Left lung (tissue), 10 donors: ENCODE data around the gene ACTL6A. TPM values are rescaled to one million over a fixed set of nuclear protein-coding genes. Genes with fewer than 3 reads are reported as not detected.

Experiments
- ATAC-seq: fragments of 200-7000 bp; cut with Tn5 transposase; one replicate; pipeline ENCODE4 v1.9.1; 2020; ENCODE audit warnings: moderate library complexity
- DNase-seq, 4 donors: peaks; one replicate each; pipeline ENCODE4 v3.0.0-alpha.2; 2013 to 2020
- H3K27ac ChIP-seq, 2 donors: fragments of 200-600 bp; sonication (generic) in 1 of 2; one replicate each; pipeline versions ENCODE4 v1.5.0 to v1.8.0; 2020 to 2021
- H3K27me3 ChIP-seq, 2 donors: fragments of 200-600 bp; sonication (generic) in 1 of 2; one replicate each; pipeline versions ENCODE4 v1.5.0 to v1.8.0; 2020 to 2021
- H3K36me3 ChIP-seq, 2 donors: fragments of 200-600 bp; sonication (generic) in 1 of 2; one replicate each; pipeline versions ENCODE4 v1.5.0 to v1.8.0; 2020 to 2021
- H3K4me1 ChIP-seq, 2 donors: fragments of 200-600 bp; one replicate each; pipeline ENCODE4 v1.8.0; 2021
- H3K4me3 ChIP-seq, 2 donors: fragments of 200-600 bp; sonication (generic) in 1 of 2; one replicate each; pipeline versions ENCODE4 v1.5.0 to v1.8.0; 2020 to 2021; ENCODE audit warnings: mild to moderate bottlenecking in 1 of 2
- H3K9me3 ChIP-seq, 2 donors: fragments of 200-600 bp; sonication (generic) in 1 of 2; one replicate each; pipeline versions ENCODE4 v1.5.0 to v1.8.0; 2020 to 2021
- intact Hi-C, 2 donors: fragments of 100-400 bp; cut with DNase I; formaldehyde crosslinking; loops; one replicate each; pipeline versions ENCODE4 v1.11.2 to v1.14.2; 2022
- polyA plus RNA-seq, 6 donors: library from polyadenylated mRNA; unstranded; fragments of 120-200 nt; gene quantifications; one replicate each; pipeline ENCODE4 v1.2.1, GENCODE V29; 2013; ENCODE audit not compliant: insufficient read length in 6 of 6
- total RNA-seq, 2 donors: library from RNA; stranded (reverse); fragmentation: NEBNext Ultra II Directional; extraction: Animal tissue kit (Norgen Biotek cat#: 25700); gene quantifications; one replicate each; pipeline ENCODE4 v1.2.1, GENCODE V29; 2021
- TF ChIP-seq, protein P1 (sequence below), 2 donors: fragments of 200-600 bp; sonication (generic) in 1 of 2; IDR thresholded peaks; one replicate each; pipeline versions ENCODE4 v1.5.0 to v1.8.0; 2021; ENCODE audit warnings: antibody characterized with exemption in 2 of 2
- donor health status: DM: no; HTN: yes; CAD: no.
- donor health status: DM: no; HTN: no; CAD: no.

ACTL6A gene
- total and polyA plus RNA-seq, 8 donors: 33.6 to 116 (median 104) TPM

GRCh38 chr3:179526989-179527391 is 35.7 kb upstream of the ACTL6A start:
- Histone ChIP-seq H3K4me1 (peaks cover 9 to 13% of the 10 kb centered on the region in 2 donors), H3K9me3 (no peaks in the 10 kb centered on the region), H3K27me3 (no peaks in the 10 kb centered on the region), H3K27ac (peak overlapping the region; percentile 65 to 70), H3K36me3 (no peaks in the 10 kb centered on the region), H3K4me3 (no peak overlapping the region)
- TF ChIP-seq, protein P1, sequence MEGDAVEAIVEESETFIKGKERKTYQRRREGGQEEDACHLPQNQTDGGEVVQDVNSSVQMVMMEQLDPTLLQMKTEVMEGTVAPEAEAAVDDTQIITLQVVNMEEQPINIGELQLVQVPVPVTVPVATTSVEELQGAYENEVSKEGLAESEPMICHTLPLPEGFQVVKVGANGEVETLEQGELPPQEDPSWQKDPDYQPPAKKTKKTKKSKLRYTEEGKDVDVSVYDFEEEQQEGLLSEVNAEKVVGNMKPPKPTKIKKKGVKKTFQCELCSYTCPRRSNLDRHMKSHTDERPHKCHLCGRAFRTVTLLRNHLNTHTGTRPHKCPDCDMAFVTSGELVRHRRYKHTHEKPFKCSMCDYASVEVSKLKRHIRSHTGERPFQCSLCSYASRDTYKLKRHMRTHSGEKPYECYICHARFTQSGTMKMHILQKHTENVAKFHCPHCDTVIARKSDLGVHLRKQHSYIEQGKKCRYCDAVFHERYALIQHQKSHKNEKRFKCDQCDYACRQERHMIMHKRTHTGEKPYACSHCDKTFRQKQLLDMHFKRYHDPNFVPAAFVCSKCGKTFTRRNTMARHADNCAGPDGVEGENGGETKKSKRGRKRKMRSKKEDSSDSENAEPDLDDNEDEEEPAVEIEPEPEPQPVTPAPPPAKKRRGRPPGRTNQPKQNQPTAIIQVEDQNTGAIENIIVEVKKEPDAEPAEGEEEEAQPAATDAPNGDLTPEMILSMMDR (IDR thresholded peaks at IDR 0.05): no peak
- DNase-seq: peak in 3 of 4 donors; percentile 39 to 93 (median 88)
- ATAC-seq: peak; percentile 95
- intact Hi-C loops: no loop called here

GRCh38 chr3:179528772-179529171 is 34.0 kb upstream of the ACTL6A start:
- H3K27me3 ChIP-seq: no peaks in the 10 kb centered on the region
- intact Hi-C loops: no loop called here
- peaks cover 9 to 13% of the 10 kb centered on the region in 2 donors for H3K4me1 ChIP-seq
- DNase-seq: no peak
- no peaks in the 10 kb centered on the region for H3K9me3 ChIP-seq
- no peak overlapping the region for H3K27ac ChIP-seq
- TF ChIP-seq, protein P1 (IDR thresholded peaks at IDR 0.05): no peak
- H3K36me3 ChIP-seq: no peaks in the 10 kb centered on the region
- ATAC-seq: no peak
- no peak overlapping the region for H3K4me3 ChIP-seq

- no peaks in the 10 kb centered on the region for H3K9me3 ChIP-seq
- H3K4me1 ChIP-seq: peaks cover 9% of the 10 kb centered on the region in 2 donors
- H3K4me3 ChIP-seq: no peak overlapping the region
- no peak overlapping the region for H3K27ac ChIP-seq
- no peaks in the 10 kb centered on the region for H3K36me3 ChIP-seq
- intact Hi-C loops: no loop called here
- H3K27me3 ChIP-seq: no peaks in the 10 kb centered on the region
- ATAC-seq: no peak
- DNase-seq: no peak
- TF ChIP-seq, protein P1 (IDR thresholded peaks at IDR 0.05): no peak
Measured at GRCh38 chr3:179531576-179531975, 31.1 kb upstream of the ACTL6A start.

GRCh38 chr3:179533274-179533673 is 29.5 kb upstream of the ACTL6A start:
- TF ChIP-seq, protein P1 (IDR thresholded peaks at IDR 0.05): no peak
- Histone ChIP-seq H3K9me3 (no peaks in the 10 kb centered on the region), H3K4me1 (no peaks in the 10 kb centered on the region), H3K27me3 (no peaks in the 10 kb centered on the region), H3K36me3 (no peaks in the 10 kb centered on the region), H3K27ac (no peak overlapping the region), H3K4me3 (no peak overlapping the region)
- intact Hi-C loops: no loop called here
- ATAC-seq (no peak), DNase-seq (no peak)

- no peaks in the 10 kb centered on the region for H3K9me3 ChIP-seq
- no peak overlapping the region for H3K4me3 ChIP-seq
- TF ChIP-seq, protein P1 (IDR thresholded peaks at IDR 0.05): no peak
- no peaks in the 10 kb centered on the region for H3K36me3 ChIP-seq
- H3K4me1 ChIP-seq: no peaks in the 10 kb centered on the region
- DNase-seq (no peak), ATAC-seq (no peak)
- intact Hi-C loops: no loop called here
- H3K27me3 ChIP-seq: no peaks in the 10 kb centered on the region
- H3K27ac ChIP-seq: no peak overlapping the region
Measured at GRCh38 chr3:179536256-179536655, 26.5 kb upstream of the ACTL6A start.
